Transverse colon (tissue), 4 donors: ENCODE data around the gene SAPCD1. TPM values are rescaled to one million over a fixed set of nuclear protein-coding genes. Genes with fewer than 3 reads are reported as not detected.

Experiments used
- DNase-seq: peaks from one replicate; pipeline ENCODE4 v3.0.0-alpha.2; 2019
- H3K27ac ChIP-seq, 4 donors: fragments of 200-600 bp; sonication (generic); 2 replicates each; pipeline ENCODE4 v1.5.1; 2016 to 2018; ENCODE audit warnings: inconsistent platforms in 4 of 4
- H3K27me3 ChIP-seq: fragments of 200-600 bp; sonication (generic); 2 replicates; pipeline ENCODE4 v1.5.1; 2017; ENCODE audit warnings: inconsistent platforms
- H3K36me3 ChIP-seq, 4 donors: fragments of 200-600 bp; sonication (generic); 2 replicates each; pipeline ENCODE4 v1.5.1; 2017 to 2019; ENCODE audit warnings: inconsistent platforms in 4 of 4
- H3K4me1 ChIP-seq, 4 donors: fragments of 200-600 bp; sonication (generic); 2 replicates each; pipeline ENCODE4 v1.5.1; 2017 to 2020; ENCODE audit warnings: inconsistent platforms in 4 of 4
- H3K4me3 ChIP-seq, 4 donors: fragments of 200-600 bp; sonication (generic); 1 replicate in 1 of 4; 2 replicates in 3 of 4; pipeline versions ENCODE4 v1.5.1 to v1.6.1; 2017 to 2019; ENCODE audit warnings: inconsistent platforms in 4 of 4
- H3K9me3 ChIP-seq, 2 donors: fragments of 200-600 bp; sonication (generic); 2 replicates each; pipeline ENCODE4 v1.5.1; 2017 to 2019; ENCODE audit warnings: inconsistent platforms in 2 of 2
- EP300 ChIP-seq: sonication (generic); formaldehyde crosslinking; IDR thresholded peaks from one replicate; pipeline ENCODE4 v1.6.1; 2017; ENCODE audit warnings: antibody characterized with exemption, low read depth
- POLR2A ChIP-seq: fragments of 450-650 bp; IDR thresholded peaks from one replicate; pipeline ENCODE4 v1.6.1; 2016; ENCODE audit warnings: antibody characterized with exemption, mild to moderate bottlenecking, moderate library complexity
- POLR2AphosphoS5 ChIP-seq, 3 donors: sonication (generic); formaldehyde crosslinking; IDR thresholded peaks; one replicate each; pipeline ENCODE4 v1.6.1; 2016; ENCODE audit warnings: antibody characterized with exemption in 3 of 3
- WGBS, 2 donors: methylation state at CpG; one replicate each; pipeline ENCODE4 v1.1.5; 2018; ENCODE audit warnings: low coverage in 1 of 2; 5-methylcytosine and 5-hydroxymethylcytosine counted together
- in situ Hi-C, 4 donors: fragments of 200-750 bp; cut with MboI; loops; one replicate each; pipeline versions ENCODE4 v1.15.0 to v1.15.1; 2017; ENCODE audit warnings: low sequenced_read_pairs in 3 of 4, low pct_ligation_motif_present in 1 of 4, low pct_unique_long_range_greater_than_20kb in 1 of 4
- intact Hi-C: fragments of 100-400 bp; cut with DNase I; formaldehyde crosslinking; loops from one replicate; pipeline ENCODE4 v1.15.1; 2023; ENCODE audit warnings: low total_unique reads
- total RNA-seq, 4 donors: library from RNA; depleted of rRNA; stranded (reverse); fragments of >200 nt; gene quantifications; one replicate each; pipeline ENCODE4 v1.1.0, GENCODE V29; 2016
- TF ChIP-seq, protein P1 (sequence below), 5 experiments: fragments of 200-600 bp in 3 of 5; fragments of 450-650 bp in 2 of 5; sonication (generic) in 3 of 5; IDR thresholded peaks; 1 replicate in 2 of 5; 2 replicates in 3 of 5; pipeline ENCODE4 v1.5.1; 2016 to 2017; ENCODE audit warnings: antibody characterized with exemption in 5 of 5, inconsistent platforms in 3 of 5, mild to moderate bottlenecking in 2 of 5, moderate library complexity in 1 of 5

SAPCD1 gene
- total RNA-seq, 4 donors from 2014 or later: 3.3 to 11.1 TPM; not detected in 2

DNA sequence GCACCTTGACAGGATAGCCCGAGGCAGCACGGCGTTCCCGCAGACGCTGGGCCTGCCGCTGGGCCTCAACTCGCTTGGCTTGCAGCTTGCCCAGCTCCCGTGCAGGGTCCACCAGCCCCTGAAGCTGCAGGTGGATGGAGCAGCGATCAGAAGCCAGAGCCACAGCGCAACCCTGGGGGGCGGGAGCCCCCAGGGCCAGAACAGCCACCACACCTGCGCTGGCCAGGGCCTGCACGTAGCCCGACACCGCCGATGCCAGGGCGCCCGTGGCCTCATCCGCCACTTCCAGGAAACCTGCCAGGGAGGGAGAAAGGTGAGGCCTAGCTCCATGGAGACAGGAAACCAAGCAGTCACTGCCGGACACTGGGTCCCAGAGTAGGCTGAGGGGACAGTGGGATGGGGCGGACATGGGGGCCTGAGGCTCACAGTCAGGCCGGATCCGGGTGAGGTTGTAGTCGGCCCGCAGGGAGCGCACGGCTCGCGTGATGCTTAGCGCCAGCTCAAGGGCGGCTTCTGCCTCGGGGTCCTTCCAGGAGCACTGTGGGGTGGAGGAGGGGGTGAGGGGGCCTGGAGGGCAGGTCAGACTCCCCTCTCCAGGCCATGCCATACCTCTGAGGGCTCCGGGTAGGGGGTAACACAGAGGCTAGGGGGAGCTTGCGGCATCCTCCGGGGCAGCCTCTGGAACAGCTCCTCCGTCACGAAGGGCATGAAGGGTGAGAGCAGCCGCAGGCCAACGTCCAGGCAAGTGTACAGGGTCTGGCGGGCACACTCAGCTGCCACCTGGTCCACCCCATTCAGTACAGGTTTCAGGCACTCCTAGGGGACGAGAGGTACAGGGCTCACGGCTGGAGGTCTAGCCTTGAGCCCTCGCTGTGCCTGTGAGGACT, 16.8 kb downstream of the SAPCD1 start:
- TF ChIP-seq POLR2A (no peak), EP300 (no peak), POLR2AphosphoS5 (IDR thresholded peaks at IDR 0.05) (no peak)
- TF ChIP-seq, protein P1, sequence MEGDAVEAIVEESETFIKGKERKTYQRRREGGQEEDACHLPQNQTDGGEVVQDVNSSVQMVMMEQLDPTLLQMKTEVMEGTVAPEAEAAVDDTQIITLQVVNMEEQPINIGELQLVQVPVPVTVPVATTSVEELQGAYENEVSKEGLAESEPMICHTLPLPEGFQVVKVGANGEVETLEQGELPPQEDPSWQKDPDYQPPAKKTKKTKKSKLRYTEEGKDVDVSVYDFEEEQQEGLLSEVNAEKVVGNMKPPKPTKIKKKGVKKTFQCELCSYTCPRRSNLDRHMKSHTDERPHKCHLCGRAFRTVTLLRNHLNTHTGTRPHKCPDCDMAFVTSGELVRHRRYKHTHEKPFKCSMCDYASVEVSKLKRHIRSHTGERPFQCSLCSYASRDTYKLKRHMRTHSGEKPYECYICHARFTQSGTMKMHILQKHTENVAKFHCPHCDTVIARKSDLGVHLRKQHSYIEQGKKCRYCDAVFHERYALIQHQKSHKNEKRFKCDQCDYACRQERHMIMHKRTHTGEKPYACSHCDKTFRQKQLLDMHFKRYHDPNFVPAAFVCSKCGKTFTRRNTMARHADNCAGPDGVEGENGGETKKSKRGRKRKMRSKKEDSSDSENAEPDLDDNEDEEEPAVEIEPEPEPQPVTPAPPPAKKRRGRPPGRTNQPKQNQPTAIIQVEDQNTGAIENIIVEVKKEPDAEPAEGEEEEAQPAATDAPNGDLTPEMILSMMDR (IDR thresholded peaks at IDR 0.05): no peak
- 92 to 95% methylated on average over 4 to 42 of the region's 43 CpGs for WGBS, 2 donors
- Histone ChIP-seq H3K4me1 (peaks cover 17 to 31% (median 27%) of the 10 kb centered on the region in 4 donors), H3K36me3 (peaks cover 0 to 14% (median 3%) of the 10 kb centered on the region in 4 donors), H3K9me3 (no peaks in the 10 kb centered on the region), H3K4me3 (no peak overlapping the region), H3K27me3 (no peaks in the 10 kb centered on the region), H3K27ac (no peak overlapping the region)
- no peak for DNase-seq
- in situ Hi-C loops (no loop called here), intact Hi-C loops (no loop called here)

DNA sequence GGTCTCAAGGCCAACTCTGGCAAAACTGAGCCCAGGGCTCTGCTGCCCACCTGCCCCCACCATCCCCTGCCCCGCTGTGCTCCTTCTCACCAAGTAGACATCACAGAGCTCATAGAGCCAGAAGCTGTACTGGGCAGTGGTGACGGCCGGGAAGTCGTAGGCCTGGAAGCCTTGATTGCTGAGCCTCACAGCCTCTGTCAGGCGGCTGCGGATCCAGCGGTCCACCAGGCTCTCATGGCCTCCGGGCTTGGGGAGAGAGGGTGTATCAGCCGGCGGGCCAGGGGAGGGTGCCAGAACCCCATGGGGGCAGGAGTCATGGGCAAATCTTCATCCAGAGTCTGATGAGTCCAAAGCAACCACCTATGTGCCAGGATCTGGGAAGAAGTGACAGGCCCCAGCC, 17.5 kb downstream of the SAPCD1 start:
- Histone ChIP-seq H3K36me3 (peaks cover 0 to 19% (median 6%) of the 10 kb centered on the region in 4 donors), H3K27ac (no peak overlapping the region), H3K4me3 (no peak overlapping the region), H3K9me3 (no peaks in the 10 kb centered on the region), H3K27me3 (no peaks in the 10 kb centered on the region), H3K4me1 (peaks cover 17 to 27% (median 24%) of the 10 kb centered on the region in 4 donors)
- DNase-seq: no peak
- TF ChIP-seq POLR2A (no peak), EP300 (no peak)
- TF ChIP-seq, protein P1 (IDR thresholded peaks at IDR 0.05): no peak
- in situ Hi-C loops: no loop called here
- WGBS, 2 donors: 95% methylated on average over 10 of the region's 10 CpGs; no CpG with 5 or more reads in 1 of the 2 donors
- intact Hi-C loops: no loop called here

DNA sequence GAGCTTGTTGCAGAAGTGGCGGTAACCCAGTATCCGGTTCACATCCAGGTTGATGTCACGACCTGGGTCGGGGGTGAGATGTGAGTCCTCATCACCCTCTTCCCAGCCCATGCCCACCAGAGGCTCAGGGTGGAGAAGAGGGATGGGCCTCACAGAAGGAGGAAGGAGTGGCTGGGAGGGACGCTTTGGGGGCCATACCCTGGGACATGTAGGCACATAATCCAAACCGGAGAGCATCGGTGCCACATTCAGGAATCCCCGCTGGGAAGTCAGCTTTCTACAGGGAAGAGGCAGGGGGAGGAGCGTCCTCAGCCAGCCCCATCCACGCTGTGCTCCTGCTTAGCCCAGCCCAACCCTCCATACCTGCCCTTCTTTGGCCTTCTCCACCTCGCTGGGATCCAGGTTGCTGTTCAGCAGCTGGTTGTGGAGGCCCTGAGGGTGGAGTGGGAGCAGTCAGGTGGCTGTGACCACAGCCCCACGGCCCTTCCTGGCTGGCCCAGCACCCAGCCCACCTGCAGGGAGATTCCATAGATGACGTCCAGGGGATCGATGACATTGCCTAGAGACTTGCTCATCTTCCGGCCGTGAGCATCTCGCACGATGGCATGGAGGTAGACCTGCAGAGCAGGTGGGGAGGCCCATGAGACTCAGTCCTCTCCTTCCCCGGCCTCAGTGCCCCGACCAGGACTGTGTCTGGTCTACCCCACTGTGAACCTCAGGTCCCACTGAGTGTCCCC, 18.2 kb downstream of the SAPCD1 start:
- 89% methylated on average over 20 of the region's 20 CpGs; no CpG with 5 or more reads in 1 of the 2 donors for WGBS, 2 donors
- H3K27me3 ChIP-seq: no peaks in the 10 kb centered on the region
- intact Hi-C loops (no loop called here), in situ Hi-C loops (no loop called here)
- no peak overlapping the region for H3K27ac ChIP-seq
- H3K36me3 ChIP-seq: peaks cover 0 to 25% (median 8%) of the 10 kb centered on the region in 4 donors
- no peaks in the 10 kb centered on the region for H3K9me3 ChIP-seq
- DNase-seq: no peak
- H3K4me3 ChIP-seq: no peak overlapping the region
- TF ChIP-seq POLR2A (no peak), EP300 (no peak), POLR2AphosphoS5 (IDR thresholded peaks at IDR 0.05) (no peak)
- TF ChIP-seq, protein P1 (IDR thresholded peaks at IDR 0.05): no peak
- peaks cover 13 to 20% (median 18%) of the 10 kb centered on the region in 4 donors for H3K4me1 ChIP-seq
